HL-60 (cell line): ENCODE data around the gene C4orf17.

Experiments used
- DNase-seq, 2 experiments: peaks; one replicate each; pipeline ENCODE4 v3.0.0-alpha.2; 2010 to 2020; ENCODE audit warnings: low read depth in 1 of 2, low spot score in 1 of 2
- H3K27ac ChIP-seq: fragments of 250-450 bp; sonication (Bioruptor Pico); replicated peaks from 2 replicates; pipeline ENCODE4 v1.5.1; 2020; ENCODE audit warnings: mild to moderate bottlenecking, moderate library complexity
- H3K27me3 ChIP-seq: fragments of 250-450 bp; sonication (Bioruptor Pico); 2 replicates; pipeline ENCODE4 v1.5.1; 2021; ENCODE audit warnings: mild to moderate bottlenecking, moderate library complexity; ENCODE audit not compliant: insufficient read depth, poor library complexity, severe bottlenecking
- H3K4me3 ChIP-seq: replicated peaks from 2 replicates; pipeline ENCODE4 v1.5.1; 2011; ENCODE audit warnings: mild to moderate bottlenecking, control low read depth, low read length; ENCODE audit not compliant: insufficient read depth
- CTCF ChIP-seq: IDR thresholded peaks from one replicate; pipeline ENCODE4 v1.5.1; 2011; ENCODE audit warnings: low read length, control low read depth, inconsistent platforms; ENCODE audit not compliant: insufficient read depth
- GABPA ChIP-seq: IDR thresholded peaks from 2 replicates; pipeline ENCODE4 v1.6.1; 2012; ENCODE audit warnings: low read depth
- POLR2AphosphoS5 ChIP-seq: IDR thresholded peaks from 2 replicates; pipeline ENCODE4 v1.6.1; 2012; ENCODE audit warnings: low read depth
- REST ChIP-seq: IDR thresholded peaks from 2 replicates; pipeline ENCODE4 v1.6.1; 2012; ENCODE audit warnings: low read depth; ENCODE audit not compliant: insufficient replicate concordance
- SPI1 ChIP-seq: IDR thresholded peaks from 2 replicates; pipeline ENCODE4 v1.6.1; 2012; ENCODE audit warnings: low read depth, mild to moderate bottlenecking, borderline replicate concordance
- long read RNA-seq: library from polyadenylated mRNA; unstranded; transcript quantifications from one replicate; pipeline ENCODE4 v2.0.0, GENCODE V29; 2020

Gene C4orf17
- long read RNA-seq, partial matches to known transcripts = 0 of 1 reads
- long read RNA-seq, other reads (novel, unspliced or antisense) = 1 of 1 reads

- H3K4me3 ChIP-seq = no peak within 1 kb of the TSS
- TF ChIP-seq GABPA (no peak), SPI1 (no peak), REST (no peak), POLR2AphosphoS5 (no peak), CTCF (no peak)
- no peak for DNase-seq
- H3K27ac ChIP-seq = no peak within 1 kb of the TSS
- no peaks in the 10 kb centered on the region for H3K27me3 ChIP-seq
These were observed at the start of gene C4orf17 for GRCh38 chr4:99510721-99511120. TSS of gene C4orf17 (plus strand) at chr4:99511021. CDS start at chr4:99513082, 2,061 bp downstream.

GRCh38 chr4:99461623-99462401, 49.0 kb upstream of the C4orf17 start:
- H3K4me3 ChIP-seq = no peak overlapping the region
- no peak for DNase-seq
- no peak overlapping the region for H3K27ac ChIP-seq
- no peaks in the 10 kb centered on the region for H3K27me3 ChIP-seq
- TF ChIP-seq POLR2AphosphoS5 (no peak), CTCF (no peak)

- no peak for TF ChIP-seq REST
- no peak for TF ChIP-seq SPI1
- peak; percentile 44 for TF ChIP-seq CTCF
- Histone ChIP-seq H3K4me3 (no peak overlapping the region), H3K27ac (no peak overlapping the region), H3K27me3 (no peaks in the 10 kb centered on the region)
- peak; percentile 30 to 58 for DNase-seq
These were observed 47.9 kb upstream of the C4orf17 start for GRCh38 chr4:99462875-99463464.
